Heart left ventricle (tissue), 16 donors: Measurements from ENCODE around the gene DHRS12. TPM values are rescaled to one million over a fixed set of nuclear protein-coding genes. Genes with fewer than 3 reads are reported as not detected.

Experiments
- ATAC-seq, 4 donors: fragments of 200-7000 bp; cut with Tn5 transposase; one replicate each; pipeline ENCODE4 v1.9.1; 2020 to 2022; ENCODE audit warnings: moderate library complexity in 4 of 4, mild to moderate bottlenecking in 3 of 4, moderate number of reproducible peaks in 1 of 4
- DNase-seq, 5 donors: peaks; one replicate each; pipeline ENCODE4 v3.0.0-alpha.2; 2020
- H3K27ac ChIP-seq, 12 donors: fragments of 200-600 bp; sonication (generic) in 4 of 12; one replicate each; pipeline versions ENCODE4 v1.5.0 to v1.8.0; 2016 to 2022; ENCODE audit warnings: mild to moderate bottlenecking in 2 of 12
- H3K27me3 ChIP-seq, 9 donors: fragments of 200-600 bp; sonication (generic) in 2 of 9; one replicate each; pipeline versions ENCODE4 v1.5.1 to v1.8.0; 2016 to 2022; ENCODE audit warnings: mild to moderate bottlenecking in 3 of 9
- H3K36me3 ChIP-seq, 9 donors: fragments of 200-600 bp; sonication (generic) in 2 of 9; one replicate each; pipeline versions ENCODE4 v1.5.0 to v1.8.0; 2018 to 2022; ENCODE audit warnings: mild to moderate bottlenecking in 2 of 9
- H3K4me1 ChIP-seq, 12 donors: fragments of 200-600 bp; sonication (generic) in 4 of 12; one replicate each; pipeline versions ENCODE4 v1.5.0 to v1.8.0; 2016 to 2022; ENCODE audit warnings: mild to moderate bottlenecking in 3 of 12
- H3K4me3 ChIP-seq, 12 donors: fragments of 200-600 bp; sonication (generic) in 4 of 12; one replicate each; pipeline versions ENCODE4 v1.5.0 to v1.8.0; 2017 to 2022; ENCODE audit warnings: mild to moderate bottlenecking in 9 of 12, moderate library complexity in 4 of 12
- H3K9me3 ChIP-seq, 12 donors: fragments of 200-600 bp; sonication (generic) in 4 of 12; one replicate each; pipeline versions ENCODE4 v1.5.0 to v1.8.0; 2016 to 2022; ENCODE audit warnings: mild to moderate bottlenecking in 1 of 12
- POLR2A ChIP-seq, 2 donors: fragments of 450-650 bp; IDR thresholded peaks; one replicate each; pipeline ENCODE4 v1.6.1; 2017; ENCODE audit warnings: antibody characterized with exemption in 2 of 2, mild to moderate bottlenecking in 2 of 2, moderate library complexity in 2 of 2
- WGBS, 4 donors: extraction: QIAGEN DNeasy Blood & Tissue Kit in 2 of 4; methylation state at CpG; one replicate each; pipeline versions ENCODE4 v1.1.5 to v1.1.7; 2013 to 2018; 5-methylcytosine and 5-hydroxymethylcytosine counted together
- intact Hi-C, 10 donors: fragments of 100-400 bp; cut with DNase I; formaldehyde crosslinking; loops; one replicate each; pipeline versions ENCODE4 v1.11.1 to v1.14.2; 2022
- polyA plus RNA-seq, 2 donors: library from polyadenylated mRNA; stranded (reverse); fragments of 200-250 nt; gene quantifications; one replicate each; pipeline ENCODE4 v1.2.3, GENCODE V29; 2013
- total RNA-seq, 9 donors: library from RNA; depleted of rRNA in 2 of 9; stranded (reverse); fragments of >200 nt in 2 of 9; fragmentation: NEBNext Ultra II Directional in 3 of 9; extraction: Animal tissue kit (Norgen Biotek cat#: 25700) in 3 of 9; gene quantifications; one replicate each; pipeline versions ENCODE4 v1.1.0 to v1.2.4, GENCODE V29; 2016 to 2023
- TF ChIP-seq, protein P1 (sequence below), 12 donors: fragments of 200-600 bp; sonication (generic) in 4 of 12; IDR thresholded peaks; one replicate each; pipeline versions ENCODE4 v1.5.0 to v1.8.0; 2018 to 2022; ENCODE audit warnings: antibody characterized with exemption in 12 of 12, mild to moderate bottlenecking in 5 of 12
- donor health status: ischemic (EF 13 %, LVEDD 7.1; RV severe dilation, severe dysfunction).
- donor health status: healthy with polysubstance abuse.
- donor health status: DM: no; HTN: yes; CAD: no.
- donor health status: DM: no; HTN: no; CAD: no.
- donor health status: ischemic (EF 25% LVEDD 6.9; RV normal size, moderate dysfunction).
- donor health status: ischemic (EF 25% LVEDD 5.7; RV mildly dilated, moderate dysfunction).
- donor health status: healthy.
- donor health status: DM: yes; HTN: yes; CAD: no.
- donor health status: ischemic (EF 35%, LVEDD 5.7; RV mildly dilated, moderate dysfunction).
- donor health status: nonischemic (EF 11% LVEDD 7.7; RV severe dilation, severe dysfunction).
- donor health status: DM: yes; HTN: yes; CAD: no.
- donor health status: PGD.
- donor health status: ischemic (EF 29% LVEDD 5.4; RV normal size, mild dysfunction).
- donor health status: nonischemic (EF 23%, LVEDD 6.1; RV moderate dilation, normal function).

Gene DHRS12
- total and polyA plus RNA-seq, 11 donors: 3.9 to 13.9 (median 12.1) TPM

DNA sequence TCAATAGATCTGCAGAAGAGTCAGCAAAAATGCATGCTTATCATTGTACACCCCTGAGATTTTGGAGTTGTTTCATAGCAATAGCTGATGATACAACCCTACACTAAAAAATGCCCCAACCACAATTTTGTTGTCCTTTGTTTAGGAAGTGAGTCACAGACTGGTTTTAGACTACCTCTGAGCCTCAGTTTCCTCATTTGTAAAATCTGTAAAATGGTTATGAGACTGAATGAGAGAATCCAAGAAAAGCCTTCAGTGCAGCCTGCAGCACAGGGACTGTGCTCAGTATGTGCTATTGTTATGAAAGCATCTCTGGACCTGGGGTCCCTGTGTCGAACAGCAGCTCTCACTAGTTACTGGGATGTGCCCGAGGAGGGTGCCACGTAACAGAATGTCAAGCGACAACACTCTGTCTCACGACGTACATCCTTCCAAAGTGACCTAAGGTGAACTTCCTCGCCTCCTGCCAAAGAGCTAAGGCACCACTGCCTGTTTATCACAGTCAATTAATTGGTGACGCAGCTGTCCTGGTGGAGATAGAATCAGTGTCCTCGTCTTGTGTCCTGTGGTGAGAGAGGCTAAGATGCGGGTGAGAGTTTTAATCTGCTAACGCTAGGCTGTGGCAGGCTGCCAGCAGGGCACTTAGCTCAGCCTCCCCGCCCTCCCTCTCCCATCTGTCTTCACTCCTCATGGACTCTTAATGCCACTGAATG, 18.1 kb downstream of the DHRS12 start:
- peaks cover 0 to 26% (median 19%) of the 10 kb centered on the region in 12 donors for H3K4me1 ChIP-seq
- WGBS, 4 donors: 3 to 15% (median 9%) methylated on average over 5 to 12 of the region's 12 CpGs
- no peaks in the 10 kb centered on the region for H3K9me3 ChIP-seq
- TF ChIP-seq, protein P1, sequence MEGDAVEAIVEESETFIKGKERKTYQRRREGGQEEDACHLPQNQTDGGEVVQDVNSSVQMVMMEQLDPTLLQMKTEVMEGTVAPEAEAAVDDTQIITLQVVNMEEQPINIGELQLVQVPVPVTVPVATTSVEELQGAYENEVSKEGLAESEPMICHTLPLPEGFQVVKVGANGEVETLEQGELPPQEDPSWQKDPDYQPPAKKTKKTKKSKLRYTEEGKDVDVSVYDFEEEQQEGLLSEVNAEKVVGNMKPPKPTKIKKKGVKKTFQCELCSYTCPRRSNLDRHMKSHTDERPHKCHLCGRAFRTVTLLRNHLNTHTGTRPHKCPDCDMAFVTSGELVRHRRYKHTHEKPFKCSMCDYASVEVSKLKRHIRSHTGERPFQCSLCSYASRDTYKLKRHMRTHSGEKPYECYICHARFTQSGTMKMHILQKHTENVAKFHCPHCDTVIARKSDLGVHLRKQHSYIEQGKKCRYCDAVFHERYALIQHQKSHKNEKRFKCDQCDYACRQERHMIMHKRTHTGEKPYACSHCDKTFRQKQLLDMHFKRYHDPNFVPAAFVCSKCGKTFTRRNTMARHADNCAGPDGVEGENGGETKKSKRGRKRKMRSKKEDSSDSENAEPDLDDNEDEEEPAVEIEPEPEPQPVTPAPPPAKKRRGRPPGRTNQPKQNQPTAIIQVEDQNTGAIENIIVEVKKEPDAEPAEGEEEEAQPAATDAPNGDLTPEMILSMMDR (IDR thresholded peaks at IDR 0.05): no peak
- intact Hi-C loops: loop anchor here in 1 of 10 donors (5.0 kb wide), 1 partner anchor 354 kb away; no protein-coding TSS in a partner anchor
- H3K27ac ChIP-seq: peak overlapping the region in 11 of 12 donors; percentile 66 to 81 (median 74)
- peak; percentile 70 to 91 (median 88) for ATAC-seq
- peak overlapping the region in 6 of 12 donors; percentile 5 to 24 (median 10) for H3K4me3 ChIP-seq
- peak in 4 of 5 donors; percentile 54 to 84 (median 73) for DNase-seq
- no peaks in the 10 kb centered on the region for H3K27me3 ChIP-seq
- peaks cover 0 to 9% (median 0%) of the 10 kb centered on the region in 9 donors for H3K36me3 ChIP-seq

DNA sequence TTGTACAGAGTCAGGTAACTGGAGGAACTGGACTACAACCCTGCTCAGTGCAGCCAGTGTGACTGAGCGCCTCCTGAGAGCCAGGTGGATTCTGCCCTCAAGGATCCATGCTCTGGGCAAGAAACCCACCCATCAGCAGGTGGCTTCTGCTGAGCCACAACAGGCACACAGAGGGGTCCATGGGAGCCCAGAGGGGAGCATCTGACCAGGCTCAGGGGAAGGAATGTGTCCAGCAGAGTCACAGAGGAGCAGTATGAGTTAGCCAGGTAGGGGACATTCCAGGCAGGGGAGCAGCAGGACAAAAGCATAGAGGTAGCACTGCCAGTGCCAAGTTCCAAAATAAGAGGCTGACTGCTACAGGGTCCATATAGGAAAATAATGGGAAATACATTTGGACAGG, 19.9 kb downstream of the DHRS12 start:
- Histone ChIP-seq H3K4me1 (peaks cover 0 to 26% (median 19%) of the 10 kb centered on the region in 12 donors), H3K4me3 (no peak overlapping the region), H3K9me3 (no peaks in the 10 kb centered on the region), H3K36me3 (peaks cover 0 to 4% (median 0%) of the 10 kb centered on the region in 9 donors), H3K27me3 (no peaks in the 10 kb centered on the region), H3K27ac (no peak overlapping the region)
- DNase-seq (no peak), ATAC-seq (no peak)
- TF ChIP-seq, protein P1 (IDR thresholded peaks at IDR 0.05): no peak
- no peak for TF ChIP-seq POLR2A (IDR thresholded peaks at IDR 0.05)
- intact Hi-C loops: loop anchor here in 1 of 10 donors (5.0 kb wide), 1 partner anchor 202 kb away; the partner anchor contains the start of gene WDFY2
- 93 to 100% (median 97%) methylated on average over 1 of the region's 1 CpG for WGBS, 4 donors

DNA sequence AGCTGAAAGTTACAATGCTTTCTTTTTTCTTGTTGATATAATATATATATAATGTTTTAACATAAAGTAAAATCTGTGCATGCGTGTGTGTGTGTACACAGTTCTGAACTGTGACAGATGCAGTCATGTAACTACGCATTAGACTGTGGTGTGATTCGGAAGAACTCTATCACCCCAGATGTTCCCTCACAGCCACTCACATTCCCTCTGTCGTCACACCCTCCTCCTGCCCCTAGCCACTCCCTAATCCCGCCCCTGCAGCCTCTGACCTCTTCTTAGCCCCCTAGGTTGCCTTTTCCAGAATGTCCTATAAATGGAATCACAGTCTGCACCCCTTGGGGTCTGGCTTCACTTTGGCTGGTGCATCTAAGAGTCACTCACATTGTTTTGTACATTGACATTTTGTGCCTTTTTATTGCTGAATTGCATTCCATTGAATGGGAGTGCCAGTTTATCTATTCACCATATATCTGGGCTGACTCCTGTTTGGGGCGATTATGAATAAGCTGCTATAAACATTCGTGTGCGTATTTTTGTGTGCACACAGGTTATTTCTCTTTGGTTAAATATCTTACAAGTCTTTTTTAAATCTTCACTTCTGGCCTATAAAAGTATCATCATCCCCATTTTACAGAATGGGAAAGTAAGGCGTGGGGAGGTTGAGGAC, 20.4 kb downstream of the DHRS12 start:
- H3K4me1 ChIP-seq: peaks cover 0 to 26% (median 19%) of the 10 kb centered on the region in 12 donors
- ATAC-seq (no peak), DNase-seq (no peak)
- no peak overlapping the region for H3K4me3 ChIP-seq
- no peaks in the 10 kb centered on the region for H3K9me3 ChIP-seq
- no peaks in the 10 kb centered on the region for H3K27me3 ChIP-seq
- intact Hi-C loops: loop anchor here in 1 of 10 donors (5.0 kb wide), 1 partner anchor 201 kb away; the partner anchor contains the start of gene WDFY2
- TF ChIP-seq POLR2A (IDR thresholded peaks at IDR 0.05): no peak
- TF ChIP-seq, protein P1 (IDR thresholded peaks at IDR 0.05): no peak
- WGBS, 4 donors: 92 to 94% (median 93%) methylated on average over 9 of the region's 9 CpGs
- H3K27ac ChIP-seq: no peak overlapping the region
- H3K36me3 ChIP-seq: no peaks in the 10 kb centered on the region
